DMS53 treated with DMSO at 0.1 percent for 48 hours (cell line): Measurements from ENCODE around the gene PP2D1.
"Not testable (repeated sequence)": the region's sequence is repeated elsewhere in the genome, so short reads cannot be mapped to it uniquely, and the experiment has no call there.

Source experiments
- DNase-seq: peaks from one replicate; lab custom pipeline; 2025; ENCODE audit not compliant: unreplicated experiment; lab: John Stamatoyannopoulos, UW

Gene PP2D1, protein sequence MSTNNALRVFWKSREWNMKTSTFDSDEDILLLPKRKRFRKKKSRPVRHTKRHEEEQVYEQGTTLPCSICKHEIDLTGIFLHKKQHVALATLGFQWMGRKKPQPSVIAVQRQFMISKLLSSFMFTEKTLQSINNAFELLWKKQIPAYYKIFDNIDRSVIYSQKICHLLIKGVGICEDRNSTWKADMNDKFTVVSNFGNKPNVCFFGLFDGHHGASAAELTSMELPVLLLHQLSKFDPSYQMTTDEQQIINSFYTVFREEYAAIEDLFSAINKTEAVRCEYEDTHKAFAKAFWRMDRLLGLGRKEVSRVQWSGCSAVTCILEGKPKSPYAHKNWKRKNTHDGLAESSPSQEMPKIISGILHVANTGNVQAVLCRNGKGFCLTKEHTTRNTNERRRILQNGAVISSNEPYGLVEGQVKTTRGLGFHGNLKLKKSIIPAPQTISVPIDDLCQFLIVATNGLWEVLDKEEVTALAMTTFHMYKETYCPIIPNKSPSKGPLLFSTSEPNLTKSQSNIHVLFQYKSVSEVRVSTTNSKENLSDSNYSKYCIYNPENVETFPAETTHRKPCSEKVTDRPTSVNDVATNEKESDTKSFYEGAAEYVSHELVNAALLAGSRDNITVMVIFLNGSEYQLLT

DNA sequence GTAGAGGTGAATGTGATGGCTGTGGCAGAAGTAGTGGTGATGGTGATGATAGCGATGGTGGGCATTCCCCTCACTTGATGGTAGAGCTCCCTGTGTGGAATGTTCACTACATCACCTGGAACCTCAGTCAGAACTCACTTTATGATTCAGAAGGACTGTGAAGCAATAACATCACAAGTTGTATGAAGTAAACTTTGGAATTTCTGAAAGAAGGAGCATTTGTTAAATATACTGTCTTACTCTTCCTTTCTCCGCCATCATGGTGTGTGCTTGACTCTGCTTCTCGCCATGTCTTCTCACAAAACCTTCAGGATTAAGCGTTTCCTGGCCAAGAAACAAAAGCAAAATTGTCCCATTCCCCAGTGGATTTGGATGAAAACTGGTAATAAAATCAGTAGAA is at the start of gene PP2D1:
Gene PP2D1, minus strand, starts transcription at position 101 of the 400 bp plus-strand sequence. CDS start 192 bp downstream, outside the sequence.
- no peak for DNase-seq

DNA sequence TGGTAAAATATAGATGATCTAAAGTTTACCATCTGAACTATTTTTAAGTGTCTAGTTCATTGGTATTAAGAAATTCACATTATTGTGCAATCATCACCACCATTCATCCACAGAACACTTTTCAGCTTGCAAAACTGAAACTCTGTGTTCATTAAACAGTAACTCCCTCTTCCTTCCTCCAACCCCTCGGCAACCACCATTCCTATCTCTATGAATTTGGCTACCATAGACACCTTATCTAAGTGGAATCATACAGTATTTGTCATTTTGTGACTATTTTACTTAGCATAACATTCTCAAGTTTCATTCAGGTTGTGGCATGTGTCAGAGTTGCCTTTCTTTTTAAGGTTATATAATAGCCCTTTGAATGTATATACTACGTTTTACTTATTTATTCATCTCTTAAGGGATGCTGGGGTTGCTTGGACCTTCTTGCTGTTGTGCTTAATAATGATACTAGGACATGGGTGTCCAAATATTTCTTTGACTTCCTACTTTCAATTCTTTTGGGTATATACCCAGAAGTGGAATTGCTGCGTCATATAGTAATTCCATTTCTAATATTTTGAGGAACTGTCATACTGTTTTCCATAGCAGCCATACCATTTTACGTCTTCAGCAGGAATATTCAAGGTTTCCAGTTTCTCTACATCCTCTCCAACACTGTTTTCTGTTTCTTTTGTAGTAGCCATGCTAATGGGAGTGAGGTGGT is 49.1 kb upstream of the PP2D1 start:
- no peak for DNase-seq

DNA sequence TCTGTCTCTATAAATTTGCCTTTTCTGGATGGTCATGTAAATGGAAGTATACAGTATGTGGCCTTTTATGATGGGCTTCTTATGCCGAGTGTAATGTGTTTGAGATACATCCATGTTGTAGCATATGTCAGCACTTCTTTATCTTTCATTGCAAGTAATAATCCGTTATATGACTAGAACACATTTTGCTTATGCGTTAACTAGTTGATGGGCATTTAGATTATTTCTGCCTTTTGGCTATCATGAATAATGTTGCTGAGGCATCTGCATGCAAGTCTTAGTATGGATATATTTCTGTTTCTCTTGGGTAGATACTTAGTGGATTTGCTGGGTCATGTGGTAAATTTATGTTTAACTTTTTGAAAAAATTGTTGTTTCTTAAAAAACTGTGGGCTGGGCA is 47.9 kb upstream of the PP2D1 start:
- no peak for DNase-seq

- no peak for DNase-seq
These were observed 45.6 kb upstream of the PP2D1 start for GRCh38 chr3:20057612-20058180.

GRCh38 chr3:20056725-20057611 is 44.9 kb upstream of the PP2D1 start:
- no peak for DNase-seq

DNA sequence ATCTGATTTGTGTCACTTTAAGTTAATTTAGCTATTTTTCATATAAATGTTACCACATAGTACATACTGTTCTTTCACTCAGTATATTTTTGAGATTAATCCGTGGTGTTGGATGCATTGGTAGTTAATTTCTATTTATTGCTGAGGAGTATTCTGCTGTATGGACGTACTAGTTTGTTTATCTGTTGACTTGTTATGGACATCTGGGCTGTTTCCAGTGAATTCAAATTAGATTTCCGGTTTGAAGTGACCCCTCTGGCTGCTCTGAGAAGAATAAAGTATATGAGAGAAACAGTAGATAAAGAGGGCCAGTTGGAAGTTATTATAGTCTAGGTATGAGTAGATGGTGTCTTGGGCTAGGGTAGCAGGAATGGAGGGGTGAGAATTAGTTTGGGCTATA is 43.8 kb upstream of the PP2D1 start:
- no peak for DNase-seq

DNA sequence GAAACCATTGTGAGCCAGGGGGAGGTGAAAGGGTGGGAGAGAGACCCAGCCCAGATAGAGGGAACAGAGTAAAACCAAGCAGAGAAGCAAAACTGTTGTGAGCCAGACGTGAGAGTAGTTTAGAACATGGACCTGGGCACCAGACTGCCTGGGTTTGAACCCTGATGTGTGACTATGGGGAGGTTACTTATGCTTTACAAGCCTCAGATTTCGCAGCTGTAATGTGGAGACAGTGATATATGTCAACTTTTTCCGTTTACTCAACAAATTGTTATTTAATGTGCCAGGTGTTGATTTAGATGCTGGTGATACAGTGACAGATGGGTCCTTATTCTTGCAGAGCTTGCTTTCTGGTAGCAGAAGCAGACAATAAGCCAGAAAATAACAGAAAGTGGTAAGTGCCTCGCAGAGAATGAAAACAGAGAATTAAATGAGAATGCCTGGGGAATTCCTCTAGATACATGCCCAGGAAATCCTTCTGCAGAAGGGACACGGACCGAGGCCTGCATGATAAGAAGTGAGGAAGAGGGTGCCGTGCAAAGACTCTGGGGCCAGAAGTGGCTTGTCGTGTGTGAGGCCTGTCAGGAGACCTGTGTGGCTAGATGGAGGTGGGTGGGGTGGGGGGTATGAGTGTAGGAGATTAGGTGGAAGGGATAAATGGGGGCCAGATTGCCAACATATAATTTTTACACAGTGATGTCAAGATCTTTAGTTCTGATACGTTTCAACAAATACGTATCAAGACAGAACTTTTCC is 43.1 kb upstream of the PP2D1 start:
- no peak for DNase-seq

DNA sequence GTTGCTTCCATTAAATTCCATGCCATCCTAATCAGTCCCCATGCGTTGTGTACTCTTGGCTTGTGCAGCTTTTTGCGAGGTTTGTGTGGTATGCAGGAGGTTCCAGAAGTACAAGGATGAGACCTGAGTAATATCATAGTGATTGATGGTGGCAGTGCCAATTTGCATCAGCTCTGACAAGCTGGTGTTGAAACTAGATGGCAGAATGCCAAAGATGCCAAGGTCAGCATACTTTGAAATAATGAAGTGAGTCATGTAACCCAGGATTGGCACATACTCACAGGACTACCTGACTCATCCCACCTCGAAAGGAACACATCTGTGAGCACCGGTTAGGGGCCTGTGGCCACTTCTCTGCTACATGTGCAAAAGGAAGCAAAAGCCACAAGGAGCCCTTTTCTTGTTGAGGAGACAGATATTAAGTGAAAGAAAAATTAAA is 42.5 kb upstream of the PP2D1 start:
- no peak for DNase-seq

DNA sequence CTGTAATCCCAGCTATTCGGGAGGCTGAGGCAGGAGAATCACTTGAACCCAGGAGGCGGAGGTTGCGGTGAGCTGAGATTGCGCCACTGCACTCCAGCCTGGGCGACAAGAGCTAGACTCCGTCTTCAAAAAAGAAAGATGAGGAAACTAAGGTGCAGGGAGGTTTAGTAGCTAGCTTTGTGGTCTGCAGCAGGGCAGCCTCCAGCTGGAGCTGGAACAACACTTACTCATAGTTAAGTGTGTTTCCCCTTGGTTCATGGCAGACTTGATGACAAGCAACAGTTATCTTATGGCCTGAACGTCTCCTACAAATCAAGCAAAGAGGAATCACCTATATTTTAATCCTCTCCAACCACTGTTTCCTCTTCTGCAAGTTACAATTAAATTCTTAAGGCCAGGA is 40.8 kb upstream of the PP2D1 start:
- DNase-seq: no peak

GRCh38 chr3:20051123-20051806 is 39.2 kb upstream of the PP2D1 start:
- no peak for DNase-seq

DNA sequence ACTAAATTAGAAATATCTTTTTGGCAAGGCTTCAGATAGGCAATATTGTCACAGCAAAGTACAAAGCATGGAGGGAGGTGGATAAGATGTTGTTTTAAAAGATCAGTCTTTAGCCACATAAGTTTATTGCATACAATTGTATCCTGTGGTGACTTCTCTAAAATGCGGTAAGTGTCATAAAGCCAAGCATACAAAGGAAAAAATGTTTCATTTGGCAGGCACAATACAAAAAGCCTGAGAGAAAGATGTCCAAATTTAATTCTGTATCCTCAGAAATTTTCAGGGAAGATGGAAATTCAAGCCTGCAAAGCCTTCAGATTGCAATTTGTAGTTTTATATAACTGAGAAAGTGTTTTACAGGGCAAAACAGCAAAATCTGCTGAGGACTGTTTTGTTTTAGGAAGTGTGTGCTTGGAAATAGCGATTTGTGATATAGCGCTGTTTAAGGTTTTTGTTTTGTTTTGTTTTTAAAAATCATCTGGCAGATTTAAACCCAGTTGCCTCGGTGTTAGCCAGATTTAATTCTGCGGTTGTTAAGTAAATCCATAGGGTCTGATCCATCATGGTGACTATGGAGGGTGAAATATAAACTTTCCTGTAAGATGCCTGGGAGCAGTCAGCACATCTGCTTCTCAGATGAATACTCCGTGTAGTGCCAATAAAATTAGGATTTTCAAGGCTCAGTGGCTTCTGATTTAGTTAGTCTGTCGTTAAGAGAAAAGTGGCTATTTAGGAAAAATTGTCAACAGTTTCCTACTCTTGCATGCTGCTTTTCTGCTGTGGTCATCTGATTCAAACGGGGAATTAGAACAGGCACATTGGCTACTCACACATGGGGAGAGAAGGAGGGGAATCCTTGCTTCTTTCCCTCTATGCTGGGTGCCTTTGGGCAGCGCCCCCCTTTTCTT is 36.2 kb upstream of the PP2D1 start:
- no peak for DNase-seq

DNA sequence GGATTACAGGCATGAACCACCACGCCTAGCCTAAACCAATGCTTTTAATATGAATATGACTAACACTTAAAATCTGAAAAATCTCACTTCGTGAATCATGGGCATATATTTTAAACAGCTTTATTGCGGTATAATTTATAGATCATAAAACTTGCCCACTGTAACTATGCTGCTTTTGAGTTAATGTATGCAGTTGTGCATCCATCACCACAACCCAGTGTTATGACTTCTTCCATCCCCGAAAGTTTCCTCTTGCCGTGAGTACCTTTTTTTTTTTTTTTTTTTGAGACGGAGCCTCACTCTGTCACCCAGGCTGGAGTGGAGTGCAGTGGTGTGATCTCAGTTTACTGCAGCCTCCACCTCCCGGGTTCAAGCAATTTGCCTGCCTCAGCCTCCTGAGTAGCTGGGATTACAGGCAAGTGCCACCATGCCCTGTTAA is 35.3 kb upstream of the PP2D1 start:
- no peak for DNase-seq

DNA sequence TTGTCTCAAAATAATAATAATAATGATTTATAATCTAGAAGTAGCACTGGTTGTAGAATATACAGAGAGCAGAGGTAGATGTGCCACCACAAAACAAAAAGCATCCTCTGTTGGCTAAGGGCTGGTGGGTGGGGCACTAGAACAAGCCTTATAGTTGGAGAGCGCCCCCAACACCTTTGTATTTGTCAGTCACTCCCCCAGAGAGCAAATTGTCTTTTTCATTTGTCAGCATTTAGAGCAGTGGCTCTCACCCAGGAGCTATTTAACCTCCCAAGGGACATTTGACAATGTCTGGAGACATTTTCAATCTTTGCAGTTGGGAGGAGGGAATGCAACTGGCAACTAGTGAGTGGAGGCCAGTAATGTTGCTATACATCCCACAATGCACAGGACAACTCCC is 34.5 kb upstream of the PP2D1 start:
- DNase-seq: no peak

GRCh38 chr3:20045141-20045540 is 33.1 kb upstream of the PP2D1 start:
- not testable (repeated sequence) for DNase-seq

DNA sequence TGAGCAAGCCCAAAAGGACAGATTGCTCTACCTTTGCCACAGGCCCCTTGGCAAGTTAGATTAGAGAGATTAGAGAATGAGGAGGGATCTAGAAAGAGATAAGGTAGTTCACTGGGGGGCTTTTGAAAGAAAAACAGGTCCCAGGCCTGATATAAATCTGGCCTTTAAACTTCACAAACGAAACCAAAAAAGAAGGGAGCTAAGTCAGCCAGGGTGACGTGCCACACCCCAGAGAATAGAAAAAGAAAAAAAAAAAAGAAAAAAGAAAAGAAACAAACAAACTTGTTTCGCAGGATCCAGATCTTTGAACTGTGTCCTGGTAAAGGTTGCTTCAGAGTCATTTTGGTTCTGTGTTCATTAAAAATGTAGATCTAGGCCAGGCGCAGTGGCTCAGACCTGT is 31.8 kb upstream of the PP2D1 start:
- DNase-seq: no peak

DNA sequence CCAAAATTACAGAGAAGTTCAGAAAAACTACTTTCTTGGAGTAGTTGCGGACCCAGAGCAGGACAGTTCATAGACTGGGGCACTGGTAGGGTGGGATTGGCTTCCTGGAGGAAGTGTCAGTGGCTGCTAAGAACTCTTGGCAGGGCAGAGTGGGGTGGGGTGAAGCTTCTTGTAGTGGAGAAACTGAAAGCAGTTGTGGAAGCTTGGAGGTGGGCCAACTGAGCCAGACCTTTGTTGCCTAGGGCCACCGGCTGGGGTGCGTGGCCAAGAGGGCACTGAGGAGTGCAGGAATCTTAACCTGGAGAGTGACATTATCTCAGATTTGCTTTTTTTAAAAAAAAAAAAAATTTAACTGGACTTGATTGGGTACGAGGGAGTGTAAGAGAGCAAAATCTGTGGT is 31.3 kb upstream of the PP2D1 start:
- no peak for DNase-seq

GRCh38 chr3:20042331-20042730 is 30.3 kb upstream of the PP2D1 start:
- DNase-seq: no peak

DNA sequence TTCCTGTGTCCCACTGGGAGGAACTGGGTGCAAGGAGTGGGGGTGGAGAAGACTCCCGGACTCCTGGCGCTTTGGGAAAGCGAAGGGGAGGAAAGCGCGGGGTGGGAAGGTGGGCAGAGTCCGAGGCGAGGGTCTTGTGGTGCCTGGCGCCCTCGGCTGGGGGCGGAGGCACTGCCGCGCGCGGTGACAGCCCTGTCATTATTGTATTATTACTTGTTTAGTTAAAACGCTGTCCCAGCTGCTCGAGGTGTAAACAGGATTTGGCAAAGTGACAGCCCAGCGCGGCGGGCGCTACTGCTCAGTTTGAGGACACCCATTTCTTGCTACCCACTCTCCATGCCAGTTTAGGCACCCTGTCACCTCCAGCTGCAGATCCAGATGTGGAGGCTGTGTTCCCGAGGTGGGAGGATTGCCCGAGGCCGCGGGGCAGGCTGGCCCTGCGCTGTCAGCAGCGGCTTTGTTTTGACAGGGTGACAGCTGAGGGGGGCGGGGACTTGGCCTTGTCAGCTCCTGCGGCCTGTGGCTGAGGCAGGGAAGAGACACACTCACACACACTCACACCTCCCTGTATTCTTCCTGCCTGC is 29.2 kb upstream of the PP2D1 start:
- no peak for DNase-seq
